Endothelial cell of umbilical vein (primary cell): Measurements from ENCODE around the gene SLC11A2. TPM values are rescaled to one million over a fixed set of nuclear protein-coding genes. Genes with fewer than 3 reads are reported as not detected.

Experiments
- BruUV-seq: library from RNA; stranded (reverse); fragments of 400-500 nt; replicated peaks from 2 replicates; lab custom pipeline; 2021; lab: Mats Ljungman, UMichigan
- CTCF ChIA-PET: fragments of 300-600, 350-600 bp; sonication (Branson Sonifier 250); formaldehyde crosslinking; loops from one replicate; lab custom pipeline; 2021; ENCODE audit warnings: antibody characterized with exemption, inconsistent platforms; lab: Charles Lee
- POLR2A ChIA-PET: fragments of 300-600, 350-600 bp; sonication (Branson Sonifier 250); formaldehyde crosslinking; loops from one replicate; lab custom pipeline; 2021; ENCODE audit warnings: antibody characterized with exemption, inconsistent platforms; lab: Charles Lee
- DNase-seq: peaks from one replicate; pipeline ENCODE4 v3.0.0-alpha.2; 2011; ENCODE audit warnings: low read depth, low spot score
- FAIRE-seq: peaks from 2 replicates; lab custom pipeline; 2011; peaks lifted over from hg19 to GRCh38; lab: Jason Lieb, UNC
- H2AFZ ChIP-seq: 2 replicates; pipeline ENCODE4 v1.6.0; 2012; ENCODE audit warnings: low read depth, low read length, control low read depth, inconsistent platforms
- H3K27ac ChIP-seq: 2 replicates; pipeline ENCODE4 v1.5.1; 2011; ENCODE audit warnings: low read depth, mild to moderate bottlenecking, control low read depth, low read length, moderate library complexity; ENCODE audit not compliant: insufficient read depth
- H3K27me3 ChIP-seq, 2 experiments: 2 replicates each; pipeline versions ENCODE4 v1.6.0 to v1.6.1; 2011; ENCODE audit warnings: low read length in 2 of 2, mixed read lengths in 1 of 2; ENCODE audit not compliant: control insufficient read depth in 2 of 2, insufficient read depth in 2 of 2
- H3K36me3 ChIP-seq, 2 experiments: 2 replicates in 1 of 2; 3 replicates in 1 of 2; pipeline ENCODE4 v1.5.1; 2011; ENCODE audit warnings: low read length in 2 of 2, mild to moderate bottlenecking in 1 of 2, moderate library complexity in 1 of 2; ENCODE audit not compliant: control insufficient read depth in 2 of 2, insufficient read depth in 2 of 2; ENCODE audit errors: extremely low read depth in 1 of 2
- H3K4me1 ChIP-seq: 3 replicates; pipeline ENCODE4 v1.5.1; 2011; ENCODE audit warnings: mild to moderate bottlenecking, low read length; ENCODE audit not compliant: control insufficient read depth, insufficient read depth; ENCODE audit errors: extremely low read depth
- H3K4me2 ChIP-seq: 2 replicates; pipeline ENCODE4 v1.6.1; 2011; ENCODE audit warnings: low read length, control low read depth, mixed read lengths; ENCODE audit not compliant: insufficient read depth
- H3K4me3 ChIP-seq, 3 experiments: fragments of 200-600 bp in 1 of 3; sonication (generic), shearing (Covaris generic) in 1 of 3; replicated peaks in 1 of 3; 2 replicates each; pipeline ENCODE4 v1.5.1; 2011 to 2016; ENCODE audit warnings: control low read depth in 3 of 3, low read length in 3 of 3, mild to moderate bottlenecking in 2 of 3, inconsistent platforms in 1 of 3, low read depth in 1 of 3, moderate library complexity in 1 of 3; ENCODE audit not compliant: insufficient read depth in 1 of 3
- H3K79me2 ChIP-seq: 2 replicates; pipeline ENCODE4 v1.6.0; 2012; ENCODE audit warnings: low read length, inconsistent platforms; ENCODE audit not compliant: control insufficient read depth, insufficient read depth
- H3K9ac ChIP-seq: replicated peaks from 2 replicates; pipeline ENCODE3; 2011; ENCODE audit warnings: low read length, control low read depth; ENCODE audit not compliant: insufficient read depth; ENCODE audit errors: extremely low read depth
- H3K9me1 ChIP-seq: replicated peaks from 3 replicates; pipeline ENCODE4 v1.6.0; 2011; ENCODE audit warnings: mild to moderate bottlenecking, low read length; ENCODE audit not compliant: control insufficient read depth, insufficient read depth; ENCODE audit errors: extremely low read depth
- H3K9me3 ChIP-seq: replicated peaks from 2 replicates; pipeline ENCODE4 v1.5.1; 2012; ENCODE audit warnings: low read length, inconsistent platforms; ENCODE audit not compliant: control insufficient read depth, insufficient read depth
- H4K20me1 ChIP-seq: replicated peaks from 2 replicates; pipeline ENCODE3; 2011; ENCODE audit warnings: mild to moderate bottlenecking, low read length; ENCODE audit not compliant: control insufficient read depth, insufficient read depth; ENCODE audit errors: extremely low read depth
- FOS ChIP-seq: IDR thresholded peaks from 2 replicates; pipeline ENCODE4 v1.6.1; 2011; ENCODE audit warnings: mild to moderate bottlenecking, low read length, moderate library complexity, borderline replicate concordance; ENCODE audit not compliant: insufficient read depth
- GATA2 ChIP-seq: IDR thresholded peaks from 2 replicates; pipeline ENCODE4 v1.7.0; 2011; ENCODE audit warnings: low read depth, mild to moderate bottlenecking, moderate library complexity, mixed read lengths, low read length; ENCODE audit not compliant: insufficient read length, insufficient read depth
- JUN ChIP-seq: IDR thresholded peaks from 2 replicates; pipeline ENCODE4 v1.6.1; 2011; ENCODE audit warnings: borderline replicate concordance, low read depth; ENCODE audit not compliant: insufficient read length, insufficient read depth
- MYC ChIP-seq: IDR thresholded peaks from one replicate; pipeline ENCODE4 v1.6.1; 2011; ENCODE audit warnings: mild to moderate bottlenecking, low read depth, low read length
- POLR2A ChIP-seq: IDR thresholded peaks from 2 replicates; pipeline ENCODE4 v1.6.1; 2012; ENCODE audit warnings: low read depth, mild to moderate bottlenecking, control low read depth, low read length
- POLR2AphosphoS5 ChIP-seq: IDR thresholded peaks from 2 replicates; pipeline ENCODE4 v1.6.1; 2012; ENCODE audit warnings: low read depth, mild to moderate bottlenecking, control low read depth, low read length, moderate library complexity; ENCODE audit not compliant: insufficient read depth
- dilution Hi-C: fragments of 300-500 bp; cut with MboI; formaldehyde crosslinking; loops from one replicate; pipeline ENCODE4 v1.15.0; 2019; ENCODE audit warnings: low sequenced_read_pairs; ENCODE audit not compliant: extremely low pct_ligation_motif_present
- intact Hi-C: fragments of 100-400 bp; cut with micrococcal nuclease; formaldehyde crosslinking; loops from one replicate; pipeline ENCODE4 v1.10.0; 2022
- polyA plus RNA-seq, 4 experiments: library from polyadenylated mRNA; depleted of rRNA in 3 of 4; stranded (reverse) in 3 of 4; unstranded in 1 of 4; fragments of >200 nt; gene quantifications; 2 replicates each; pipeline versions ENCODE4 v1.2.1 to v1.2.3, GENCODE V29; 2011 to 2012; ENCODE audit warnings: missing spikeins in 1 of 4
- total RNA-seq: library from RNA; stranded (reverse); gene quantifications from 2 replicates; pipeline ENCODE4 v1.2.3, GENCODE V29; 2021
- TF ChIP-seq, protein P1 (sequence below), 2 donors: IDR thresholded peaks; 1 replicate in 1 of 2; 2 replicates in 1 of 2; pipeline ENCODE4 v1.5.1; 2011; ENCODE audit warnings: low read length in 2 of 2, mild to moderate bottlenecking in 2 of 2, moderate library complexity in 2 of 2, control low read depth in 1 of 2, inconsistent platforms in 1 of 2, low read depth in 1 of 2; ENCODE audit not compliant: insufficient read depth in 1 of 2; ENCODE audit errors: extremely low read depth in 1 of 2

SLC11A2 gene
- total and polyA plus RNA-seq, 2 donors (not counting 3 experiments of a cell fraction or from before 2014, with no cell fraction given) = 47.5 to 56.4 TPM

DNA sequence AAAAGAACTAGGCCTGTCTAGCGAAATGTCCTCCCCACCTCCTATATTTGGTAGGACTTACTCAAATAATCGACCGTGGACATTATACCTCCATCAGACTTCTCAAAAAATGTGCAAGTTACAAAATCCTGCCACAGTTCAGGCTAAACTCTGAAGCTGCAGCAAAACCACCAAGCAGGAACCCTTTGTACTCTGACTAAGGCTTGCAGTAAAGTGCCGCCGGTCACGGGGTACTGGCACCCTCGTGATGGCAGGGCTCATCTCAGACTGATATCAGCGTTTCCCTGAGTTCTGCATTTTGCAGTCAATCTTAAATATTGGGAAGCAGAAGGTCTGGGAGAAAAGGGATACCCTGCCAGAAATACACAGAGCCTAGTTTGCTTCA lies 17.1 kb downstream of the SLC11A2 start:
- dilution Hi-C loops (no loop called here), intact Hi-C loops (no loop called here)
- Histone ChIP-seq H3K9me1 (no peaks in the 10 kb centered on the region), H3K79me2 (peaks cover 22% of the 10 kb centered on the region), H3K36me3 (peaks cover 0 to 3% of the 10 kb centered on the region in 2 experiments), H3K4me3 (no peak overlapping the region), H3K9me3 (no peaks in the 10 kb centered on the region), H3K4me1 (no peaks in the 10 kb centered on the region), H3K27ac (no peak overlapping the region), H2AFZ (no peak overlapping the region), H3K27me3 (no peaks in the 10 kb centered on the region), H4K20me1 (no peaks in the 10 kb centered on the region), H3K4me2 (no peak overlapping the region), H3K9ac (no peak overlapping the region)
- no TSS peak for BruUV-seq
- ChIA-PET CTCF (interaction anchor here (0.8 to 1.5 kb wide), 5 partner anchors 11 to 244 kb away, joined by 3 to 6 read pairs (median 4); no protein-coding TSS in a partner anchor), POLR2A (no interaction called here)
- DNase-seq (no peak), FAIRE-seq (peak; percentile 37)
- TF ChIP-seq MYC (no peak), FOS (no peak), POLR2AphosphoS5 (no peak), JUN (no peak), GATA2 (no peak), POLR2A (no peak)
- TF ChIP-seq, protein P1, sequence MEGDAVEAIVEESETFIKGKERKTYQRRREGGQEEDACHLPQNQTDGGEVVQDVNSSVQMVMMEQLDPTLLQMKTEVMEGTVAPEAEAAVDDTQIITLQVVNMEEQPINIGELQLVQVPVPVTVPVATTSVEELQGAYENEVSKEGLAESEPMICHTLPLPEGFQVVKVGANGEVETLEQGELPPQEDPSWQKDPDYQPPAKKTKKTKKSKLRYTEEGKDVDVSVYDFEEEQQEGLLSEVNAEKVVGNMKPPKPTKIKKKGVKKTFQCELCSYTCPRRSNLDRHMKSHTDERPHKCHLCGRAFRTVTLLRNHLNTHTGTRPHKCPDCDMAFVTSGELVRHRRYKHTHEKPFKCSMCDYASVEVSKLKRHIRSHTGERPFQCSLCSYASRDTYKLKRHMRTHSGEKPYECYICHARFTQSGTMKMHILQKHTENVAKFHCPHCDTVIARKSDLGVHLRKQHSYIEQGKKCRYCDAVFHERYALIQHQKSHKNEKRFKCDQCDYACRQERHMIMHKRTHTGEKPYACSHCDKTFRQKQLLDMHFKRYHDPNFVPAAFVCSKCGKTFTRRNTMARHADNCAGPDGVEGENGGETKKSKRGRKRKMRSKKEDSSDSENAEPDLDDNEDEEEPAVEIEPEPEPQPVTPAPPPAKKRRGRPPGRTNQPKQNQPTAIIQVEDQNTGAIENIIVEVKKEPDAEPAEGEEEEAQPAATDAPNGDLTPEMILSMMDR (IDR thresholded peaks at IDR 0.05; ENCODE audit: extremely low read depth in 1 of 2, insufficient read depth in 1 of 2, low read depth in 1 of 2, low read length in 2 of 2) = no peak
